22Rv1 (cell line): ENCODE results near the gene ADNP2.
"Not testable (repeated sequence)": the region's sequence is repeated elsewhere in the genome, so short reads cannot be mapped to it uniquely, and the experiment has no call there.

ENCODE experiments used
- H3K27ac ChIP-seq: fragments of 450-650 bp; 2 replicates; pipeline ENCODE4 v1.5.1; 2017
- CTCF ChIP-seq: fragments of 450-650 bp; IDR thresholded peaks from 2 replicates; pipeline ENCODE4 v1.5.1; 2017; ENCODE audit warnings: mild to moderate bottlenecking
- ZFX ChIP-seq: fragments of 450-650 bp; IDR thresholded peaks from 2 replicates; pipeline ENCODE4 v1.6.1; 2017; ENCODE audit warnings: antibody characterized with exemption, borderline replicate concordance

The ADNP2 gene

GRCh38 chr18:80157708-80158343 lies 48.8 kb downstream of the ADNP2 start:
- no peak overlapping the region for H3K27ac ChIP-seq
- TF ChIP-seq CTCF (peak; percentile 96), ZFX (no peak)

- no peak overlapping the region for H3K27ac ChIP-seq
- no peak for TF ChIP-seq CTCF
- TF ChIP-seq ZFX = no peak
Observed at GRCh38 chr18:80158365-80158764, 49.3 kb downstream of the ADNP2 start.

GRCh38 chr18:80159713-80160636 lies 50.9 kb downstream of the ADNP2 start:
- no peak for TF ChIP-seq ZFX
- no peak for TF ChIP-seq CTCF
- H3K27ac ChIP-seq = no peak overlapping the region

GRCh38 chr18:80161781-80162417 lies 52.8 kb downstream of the ADNP2 start:
- H3K27ac ChIP-seq = no peak overlapping the region
- TF ChIP-seq CTCF (no peak), ZFX (no peak)

GRCh38 chr18:80163183-80163582 lies 54.1 kb downstream of the ADNP2 start:
- H3K27ac ChIP-seq = no peak overlapping the region
- TF ChIP-seq ZFX = no peak
- TF ChIP-seq CTCF = no peak

- not testable (repeated sequence) for H3K27ac ChIP-seq
Observed at GRCh38 chr18:80164727-80165355, 55.8 kb downstream of the ADNP2 start.

GRCh38 chr18:80166240-80166639 lies 57.2 kb downstream of the ADNP2 start:
- no peak overlapping the region for H3K27ac ChIP-seq
- TF ChIP-seq ZFX = no peak
- no peak for TF ChIP-seq CTCF
